ENCODE data around the gene GAD1.

GAD1 gene

DNA sequence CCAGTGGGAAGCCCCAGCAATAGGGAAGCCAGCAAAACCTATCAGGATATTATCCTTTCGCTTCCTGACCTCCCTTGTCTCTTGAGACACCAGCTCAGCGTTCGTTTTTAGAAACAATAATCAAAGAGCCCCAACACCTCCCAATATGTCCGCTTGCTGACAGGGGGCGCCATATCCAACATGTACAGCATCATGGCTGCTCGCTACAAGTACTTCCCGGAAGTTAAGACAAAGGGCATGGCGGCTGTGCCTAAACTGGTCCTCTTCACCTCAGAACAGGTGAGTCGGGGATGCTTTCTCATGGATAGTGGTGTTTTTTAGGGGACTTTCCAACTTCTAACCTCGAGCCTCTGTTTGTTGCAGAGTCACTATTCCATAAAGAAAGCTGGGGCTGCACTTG, 28.7 kb downstream of the GAD1 start:
- H3K27me3 ChIP-seq (ENCODE audit: control insufficient read depth, insufficient read depth, low read length, poor library complexity, severe bottlenecking): no peaks in the 10 kb centered on the region
- H3K4me3 ChIP-seq (ENCODE audit: insufficient read depth, low read depth, low read length): no peak overlapping the region
- H3K27ac ChIP-seq (ENCODE audit: insufficient read depth, low read depth, low read length, poor library complexity, severe bottlenecking): no peak overlapping the region
- no peaks in the 10 kb centered on the region for H3K9me3 ChIP-seq (ENCODE audit: control insufficient read depth, low read length)
- no peaks in the 10 kb centered on the region for H3K4me1 ChIP-seq (ENCODE audit: control insufficient read depth, insufficient read depth, low read length)
- H3K36me3 ChIP-seq (ENCODE audit: control insufficient read depth, insufficient read depth, low read length): no peaks in the 10 kb centered on the region
- WGBS, 2 experiments: 88 to 90% methylated on average over 10 of the region's 10 CpGs

DNA sequence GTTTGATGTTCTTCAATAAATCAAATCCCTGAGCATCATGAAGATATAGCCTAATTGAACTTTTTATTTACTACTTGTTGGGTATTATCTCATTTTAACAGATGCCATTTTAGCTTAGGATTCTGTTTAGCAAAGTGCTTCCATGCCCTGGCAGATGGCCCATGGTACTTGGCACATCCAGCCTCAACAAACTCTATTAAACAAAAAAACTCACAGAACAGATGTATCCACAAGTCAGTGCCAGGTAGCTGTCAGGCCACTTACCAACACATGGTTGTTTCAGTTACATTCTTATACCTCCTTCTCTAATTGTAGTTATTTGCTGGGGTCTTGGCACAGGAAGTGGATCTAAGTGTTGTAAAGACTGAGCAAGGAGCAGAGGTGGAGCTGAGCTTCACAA, 29.6 kb downstream of the GAD1 start:
- Histone ChIP-seq H3K27me3 (ENCODE audit: control insufficient read depth, insufficient read depth, low read length, poor library complexity, severe bottlenecking) (no peaks in the 10 kb centered on the region), H3K4me3 (ENCODE audit: insufficient read depth, low read depth, low read length) (no peak overlapping the region), H3K27ac (ENCODE audit: insufficient read depth, low read depth, low read length, poor library complexity, severe bottlenecking) (no peak overlapping the region), H3K36me3 (ENCODE audit: control insufficient read depth, insufficient read depth, low read length) (no peaks in the 10 kb centered on the region), H3K4me1 (ENCODE audit: control insufficient read depth, insufficient read depth, low read length) (no peaks in the 10 kb centered on the region), H3K9me3 (ENCODE audit: control insufficient read depth, low read length) (no peaks in the 10 kb centered on the region)

DNA sequence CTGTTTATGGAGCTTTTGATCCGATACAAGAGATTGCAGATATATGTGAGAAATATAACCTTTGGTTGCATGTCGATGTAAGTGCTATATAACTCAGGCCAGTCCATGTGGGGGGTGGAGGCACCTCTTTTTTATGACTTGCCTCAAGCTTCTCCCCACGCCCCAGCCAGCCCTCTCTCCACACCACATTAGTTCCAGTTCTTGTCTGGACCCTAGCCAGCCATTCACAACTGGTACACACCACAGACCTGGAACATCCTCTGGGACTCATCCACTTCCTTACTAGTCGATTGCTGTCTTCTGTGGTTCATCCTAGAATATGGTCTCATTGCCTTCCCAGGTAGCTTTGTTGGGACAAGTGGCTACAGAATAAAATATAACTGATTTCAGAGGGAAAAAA, 31.0 kb downstream of the GAD1 start:
- Histone ChIP-seq H3K4me1 (ENCODE audit: control insufficient read depth, insufficient read depth, low read length) (no peaks in the 10 kb centered on the region), H3K27ac (ENCODE audit: insufficient read depth, low read depth, low read length, poor library complexity, severe bottlenecking) (no peak overlapping the region), H3K9me3 (ENCODE audit: control insufficient read depth, low read length) (no peaks in the 10 kb centered on the region), H3K27me3 (ENCODE audit: control insufficient read depth, insufficient read depth, low read length, poor library complexity, severe bottlenecking) (no peaks in the 10 kb centered on the region), H3K36me3 (ENCODE audit: control insufficient read depth, insufficient read depth, low read length) (no peaks in the 10 kb centered on the region), H3K4me3 (ENCODE audit: insufficient read depth, low read depth, low read length) (no peak overlapping the region)
- whole genome bisulfite sequencing, 2 experiments: 93% methylated on average over 4 of the region's 4 CpGs

GRCh38 chr2:170848587-170848986, 31.9 kb downstream of the GAD1 start:
- Histone ChIP-seq H3K4me3 (ENCODE audit: insufficient read depth, low read depth, low read length) (no peak overlapping the region), H3K4me1 (ENCODE audit: control insufficient read depth, insufficient read depth, low read length) (no peaks in the 10 kb centered on the region), H3K9me3 (ENCODE audit: control insufficient read depth, low read length) (no peaks in the 10 kb centered on the region), H3K27ac (ENCODE audit: insufficient read depth, low read depth, low read length, poor library complexity, severe bottlenecking) (no peak overlapping the region), H3K27me3 (ENCODE audit: control insufficient read depth, insufficient read depth, low read length, poor library complexity, severe bottlenecking) (no peaks in the 10 kb centered on the region), H3K36me3 (ENCODE audit: control insufficient read depth, insufficient read depth, low read length) (no peaks in the 10 kb centered on the region)
- 90 to 91% methylated on average over 2 of the region's 2 CpGs for WGBS, 2 experiments

- Histone ChIP-seq H3K27ac (ENCODE audit: insufficient read depth, low read depth, low read length, poor library complexity, severe bottlenecking) (no peak overlapping the region), H3K9me3 (ENCODE audit: control insufficient read depth, low read length) (no peaks in the 10 kb centered on the region), H3K4me3 (ENCODE audit: insufficient read depth, low read depth, low read length) (no peak overlapping the region), H3K36me3 (ENCODE audit: control insufficient read depth, insufficient read depth, low read length) (no peaks in the 10 kb centered on the region), H3K27me3 (ENCODE audit: control insufficient read depth, insufficient read depth, low read length, poor library complexity, severe bottlenecking) (no peaks in the 10 kb centered on the region), H3K4me1 (ENCODE audit: control insufficient read depth, insufficient read depth, low read length) (no peaks in the 10 kb centered on the region)
- 93 to 97% methylated on average over 3 of the region's 3 CpGs for WGBS, 2 experiments
Measured at GRCh38 chr2:170850251-170850650, 33.6 kb downstream of the GAD1 start.

DNA sequence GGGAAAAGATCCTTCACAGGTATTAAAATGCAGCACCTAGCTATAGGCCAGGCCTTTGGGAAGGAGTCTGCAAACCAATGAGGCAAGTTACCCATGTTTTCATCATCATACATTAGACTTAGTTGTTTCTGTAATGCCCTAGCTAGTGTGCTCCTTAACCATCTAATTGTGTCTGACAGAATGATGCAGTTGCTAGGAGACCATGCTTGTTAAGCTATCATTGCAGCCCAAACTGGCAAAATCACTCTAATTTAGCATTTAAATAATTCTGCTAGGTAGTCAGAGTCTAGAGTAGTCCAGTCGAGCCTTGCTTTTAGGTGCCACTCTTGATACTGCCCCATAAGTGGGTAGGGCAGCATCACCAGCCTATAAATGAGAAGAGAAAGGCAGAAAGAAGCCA, 34.9 kb downstream of the GAD1 start:
- H3K4me1 ChIP-seq (ENCODE audit: control insufficient read depth, insufficient read depth, low read length): no peaks in the 10 kb centered on the region
- H3K27ac ChIP-seq (ENCODE audit: insufficient read depth, low read depth, low read length, poor library complexity, severe bottlenecking): no peak overlapping the region
- no peaks in the 10 kb centered on the region for H3K9me3 ChIP-seq (ENCODE audit: control insufficient read depth, low read length)
- no peak overlapping the region for H3K4me3 ChIP-seq (ENCODE audit: insufficient read depth, low read depth, low read length)
- H3K36me3 ChIP-seq (ENCODE audit: control insufficient read depth, insufficient read depth, low read length): no peaks in the 10 kb centered on the region
- H3K27me3 ChIP-seq (ENCODE audit: control insufficient read depth, insufficient read depth, low read length, poor library complexity, severe bottlenecking): no peaks in the 10 kb centered on the region
- WGBS, 2 experiments: 100% methylated on average over 1 of the region's 1 CpG

GRCh38 chr2:170856066-170856465, 39.4 kb downstream of the GAD1 start:
- WGBS, 2 experiments: 94 to 96% methylated on average over 1 of the region's 1 CpG

DNA sequence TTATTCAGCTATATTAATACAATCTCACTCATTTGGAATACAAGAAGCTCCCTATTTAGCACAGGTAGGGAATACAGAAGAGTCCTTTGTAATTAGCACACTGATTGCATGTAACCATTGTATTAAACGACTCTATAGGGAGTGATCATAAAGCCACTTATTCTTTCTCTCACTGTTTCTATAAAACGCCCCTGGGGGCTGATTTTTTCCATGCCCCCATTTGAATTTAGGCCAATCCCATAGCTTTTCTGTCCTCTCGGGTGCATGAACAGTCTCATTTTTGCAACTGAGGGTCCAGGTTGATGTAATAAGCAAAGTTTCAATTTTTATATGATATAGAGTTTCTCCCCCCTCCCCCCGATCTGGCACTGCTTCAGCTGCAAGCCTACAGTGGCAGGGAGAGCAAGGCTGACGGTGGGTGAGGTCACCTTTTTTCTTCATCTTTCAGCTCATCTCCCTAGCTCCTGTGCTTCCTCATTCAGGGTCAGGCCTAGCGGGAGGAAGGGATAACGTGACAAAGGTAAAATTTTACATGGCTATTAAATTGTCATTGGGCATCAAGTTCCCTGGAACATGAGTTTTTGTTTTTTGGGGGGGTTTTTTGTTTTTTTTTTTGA, 45.7 kb downstream of the GAD1 start:
- Histone ChIP-seq H3K9me3 (ENCODE audit: control insufficient read depth, low read length) (no peaks in the 10 kb centered on the region), H3K4me3 (ENCODE audit: insufficient read depth, low read depth, low read length) (no peak overlapping the region), H3K36me3 (ENCODE audit: control insufficient read depth, insufficient read depth, low read length) (no peaks in the 10 kb centered on the region), H3K4me1 (ENCODE audit: control insufficient read depth, insufficient read depth, low read length) (no peaks in the 10 kb centered on the region), H3K27ac (ENCODE audit: insufficient read depth, low read depth, low read length, poor library complexity, severe bottlenecking) (no peak overlapping the region), H3K27me3 (ENCODE audit: control insufficient read depth, insufficient read depth, low read length, poor library complexity, severe bottlenecking) (no peaks in the 10 kb centered on the region)
- WGBS, 2 experiments: 90 to 94% methylated on average over 5 to 7 of the region's 7 CpGs

More at GRCh38 chr2:170856066-170856465, 39.4 kb downstream of the GAD1 start:
- Histone ChIP-seq H3K36me3 (ENCODE audit: control insufficient read depth, insufficient read depth, low read length) (no peaks in the 10 kb centered on the region), H3K9me3 (ENCODE audit: control insufficient read depth, low read length) (no peaks in the 10 kb centered on the region), H3K4me1 (ENCODE audit: control insufficient read depth, insufficient read depth, low read length) (no peaks in the 10 kb centered on the region), H3K27me3 (ENCODE audit: control insufficient read depth, insufficient read depth, low read length, poor library complexity, severe bottlenecking) (no peaks in the 10 kb centered on the region), H3K27ac (ENCODE audit: insufficient read depth, low read depth, low read length, poor library complexity, severe bottlenecking) (no peak overlapping the region), H3K4me3 (ENCODE audit: insufficient read depth, low read depth, low read length) (no peak overlapping the region)

GRCh38 chr2:170863087-170863486, 46.4 kb downstream of the GAD1 start:
- whole genome bisulfite sequencing, 2 experiments: 88 to 97% methylated on average over 1 to 4 of the region's 4 CpGs
- H3K4me3 ChIP-seq (ENCODE audit: insufficient read depth, low read depth, low read length): no peak overlapping the region
- no peak overlapping the region for H3K27ac ChIP-seq (ENCODE audit: insufficient read depth, low read depth, low read length, poor library complexity, severe bottlenecking)
- no peaks in the 10 kb centered on the region for H3K9me3 ChIP-seq (ENCODE audit: control insufficient read depth, low read length)
- H3K27me3 ChIP-seq (ENCODE audit: control insufficient read depth, insufficient read depth, low read length, poor library complexity, severe bottlenecking): no peaks in the 10 kb centered on the region
- H3K4me1 ChIP-seq (ENCODE audit: control insufficient read depth, insufficient read depth, low read length): no peaks in the 10 kb centered on the region
- no peaks in the 10 kb centered on the region for H3K36me3 ChIP-seq (ENCODE audit: control insufficient read depth, insufficient read depth, low read length)

DNA sequence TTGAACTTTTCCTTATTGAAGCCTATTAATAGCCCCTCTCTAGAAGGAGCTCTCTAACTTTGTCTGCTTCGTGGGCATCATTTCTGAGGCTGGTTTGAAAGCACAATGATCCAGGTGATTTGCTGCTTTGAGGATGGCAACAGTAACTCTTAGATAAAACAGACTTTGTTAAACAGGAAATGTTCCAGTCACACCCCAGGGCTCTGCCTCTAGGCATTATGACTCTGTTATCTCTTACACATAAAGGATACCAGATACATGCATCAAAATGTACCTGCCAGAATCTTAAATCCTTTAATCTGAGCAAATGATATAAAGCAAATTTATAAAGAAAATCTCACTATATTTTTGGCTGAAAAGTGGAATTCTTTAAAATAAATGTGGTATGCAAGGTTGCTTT, 52.3 kb downstream of the GAD1 start:
- Histone ChIP-seq H3K9me3 (ENCODE audit: control insufficient read depth, low read length) (no peaks in the 10 kb centered on the region), H3K36me3 (ENCODE audit: control insufficient read depth, insufficient read depth, low read length) (no peaks in the 10 kb centered on the region), H3K27ac (ENCODE audit: insufficient read depth, low read depth, low read length, poor library complexity, severe bottlenecking) (no peak overlapping the region), H3K4me3 (ENCODE audit: insufficient read depth, low read depth, low read length) (no peak overlapping the region), H3K4me1 (ENCODE audit: control insufficient read depth, insufficient read depth, low read length) (peaks cover 7% of the 10 kb centered on the region), H3K27me3 (ENCODE audit: control insufficient read depth, insufficient read depth, low read length, poor library complexity, severe bottlenecking) (no peaks in the 10 kb centered on the region)
- whole genome bisulfite sequencing, 2 experiments: 77 to 82% methylated on average over 1 of the region's 1 CpG

DNA sequence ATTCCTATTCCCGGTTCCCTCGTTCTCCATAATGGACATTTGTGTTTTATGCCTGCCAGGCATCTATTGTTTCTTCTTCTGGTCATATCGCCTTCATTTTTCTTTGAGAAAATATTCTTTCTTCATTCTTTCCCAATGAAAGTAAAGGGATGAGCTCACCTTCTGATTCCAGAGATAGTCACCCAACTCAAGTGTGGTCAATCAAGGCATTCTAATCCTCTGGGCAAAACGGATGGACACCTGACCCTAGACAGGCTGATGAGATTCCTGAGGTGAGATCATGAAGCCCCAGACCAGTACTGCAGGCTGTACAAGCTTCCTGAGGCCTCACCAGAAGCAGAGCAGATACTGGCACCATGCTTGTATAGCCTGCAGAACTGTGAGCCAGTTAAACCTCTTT, 52.8 kb downstream of the GAD1 start:
- 94 to 97% methylated on average over 4 of the region's 4 CpGs for WGBS, 2 experiments
- Histone ChIP-seq H3K4me1 (ENCODE audit: control insufficient read depth, insufficient read depth, low read length) (peaks cover 7% of the 10 kb centered on the region), H3K27me3 (ENCODE audit: control insufficient read depth, insufficient read depth, low read length, poor library complexity, severe bottlenecking) (no peaks in the 10 kb centered on the region), H3K36me3 (ENCODE audit: control insufficient read depth, insufficient read depth, low read length) (no peaks in the 10 kb centered on the region), H3K4me3 (ENCODE audit: insufficient read depth, low read depth, low read length) (no peak overlapping the region), H3K9me3 (ENCODE audit: control insufficient read depth, low read length) (no peaks in the 10 kb centered on the region), H3K27ac (ENCODE audit: insufficient read depth, low read depth, low read length, poor library complexity, severe bottlenecking) (no peak overlapping the region)
